ENCODE results near the gene IFIH1. TPM values are rescaled to one million over a fixed set of nuclear protein-coding genes. Genes with fewer than 3 reads are reported as not detected.

The IFIH1 gene
- 1 to 10 TPM; 5.3 to 7.2 TPM for polyA plus RNA-seq

DNA sequence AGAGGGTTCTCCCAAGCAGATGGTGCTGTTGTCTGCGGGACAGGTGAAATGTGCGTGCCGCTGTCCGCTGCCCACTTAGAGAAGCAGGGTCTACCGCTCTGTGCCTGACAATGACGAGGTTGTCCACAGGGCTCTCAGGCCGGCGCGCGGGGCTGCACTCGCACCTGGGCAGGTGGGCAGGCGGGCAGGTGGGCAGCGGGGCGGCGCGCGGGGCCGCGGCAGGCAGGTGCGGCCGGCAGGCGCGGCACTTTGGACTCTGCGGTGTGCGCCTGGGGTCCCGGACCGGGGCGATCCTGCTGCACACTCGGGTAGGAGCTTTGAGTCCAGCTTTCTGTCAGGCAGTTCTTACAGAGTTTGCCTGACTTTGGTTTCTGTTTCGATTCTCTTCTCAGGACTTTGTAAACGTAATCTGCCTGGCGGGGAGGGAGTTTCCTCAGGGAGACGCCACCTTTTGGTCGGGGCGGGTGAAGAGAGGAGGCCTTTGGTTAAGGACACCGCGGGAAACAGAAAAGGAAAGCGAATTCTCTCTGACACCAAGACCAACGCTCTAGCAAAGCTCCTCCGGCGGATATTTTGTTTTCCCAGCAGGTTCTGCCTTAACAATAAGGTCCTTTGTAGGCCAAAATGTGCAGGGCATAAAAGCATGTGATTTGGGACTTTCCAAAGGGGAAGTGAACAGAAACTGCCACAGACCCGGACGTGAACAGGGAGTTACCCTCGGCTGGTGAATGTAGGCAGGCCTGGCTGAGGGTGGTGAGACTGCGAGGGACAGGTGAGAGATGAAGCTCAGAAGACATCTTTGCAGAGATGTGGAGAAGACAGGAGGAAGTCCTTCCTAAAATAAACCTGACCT lies at the start of gene IFIH1:
TSS of gene IFIH1 (minus strand) at position 357 of the 853 bp plus-strand sequence. CDS start 377 bp downstream, outside the sequence.
- no peaks in the 10 kb centered on the region for H3K4me1 ChIP-seq (ENCODE audit: control insufficient read depth in 2 of 2, insufficient read depth in 2 of 2, low read length in 1 of 2)
- no peaks in the 10 kb centered on the region for H3K9me3 ChIP-seq (ENCODE audit: control insufficient read depth in 2 of 2, insufficient read depth in 1 of 2, low read depth in 1 of 2, low read length in 1 of 2)
- no peaks in the 10 kb centered on the region for H3K36me3 ChIP-seq (ENCODE audit: control insufficient read depth in 2 of 2, insufficient read depth in 2 of 2, low read length in 1 of 2)
- no peaks in the 10 kb centered on the region for H3K27me3 ChIP-seq (ENCODE audit: control insufficient read depth in 1 of 2, insufficient read depth in 2 of 2, low read length in 2 of 2)
- H3K4me3 ChIP-seq (ENCODE audit: low read depth in 1 of 2, low read length in 2 of 2), result peak within 1 kb of the TSS; percentile 85 to 90
- 1% methylated on average over 39 to 45 of the region's 45 CpGs for WGBS, 2 donors
- peak within 1 kb of the TSS; percentile 91 to 95 for H3K27ac ChIP-seq (ENCODE audit: low read depth in 2 of 2, low read length in 1 of 2)

DNA sequence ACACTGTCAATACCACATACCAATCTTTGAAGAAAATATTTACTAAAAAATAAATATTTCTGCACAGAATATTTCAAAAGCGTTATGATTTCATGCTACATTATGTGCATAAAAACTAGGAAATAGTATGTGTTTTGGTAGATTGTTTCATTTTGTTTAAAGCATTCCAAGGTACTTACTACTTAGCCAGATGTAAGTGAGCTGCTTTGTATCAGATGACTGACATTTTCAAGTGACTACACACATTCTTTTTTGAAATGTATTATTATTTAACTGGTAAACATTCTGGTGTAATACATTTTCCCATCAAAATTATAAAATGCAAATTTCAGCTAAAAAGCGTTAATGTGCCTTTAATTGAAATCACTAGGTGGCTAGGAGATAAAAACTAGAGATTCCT lies 46.9 kb upstream of the IFIH1 start:
- Histone ChIP-seq H3K9me3 (ENCODE audit: control insufficient read depth in 2 of 2, insufficient read depth in 1 of 2, low read depth in 1 of 2, low read length in 1 of 2) (no peaks in the 10 kb centered on the region), H3K36me3 (ENCODE audit: control insufficient read depth in 2 of 2, insufficient read depth in 2 of 2, low read length in 1 of 2) (no peaks in the 10 kb centered on the region), H3K4me1 (ENCODE audit: control insufficient read depth in 2 of 2, insufficient read depth in 2 of 2, low read length in 1 of 2) (no peaks in the 10 kb centered on the region), H3K27ac (ENCODE audit: low read depth in 2 of 2, low read length in 1 of 2) (no peak overlapping the region), H3K27me3 (ENCODE audit: control insufficient read depth in 1 of 2, insufficient read depth in 2 of 2, low read length in 2 of 2) (no peaks in the 10 kb centered on the region), H3K4me3 (ENCODE audit: low read depth in 1 of 2, low read length in 2 of 2) (no peak overlapping the region)
- 82 to 83% methylated on average over 2 of the region's 2 CpGs for WGBS, 2 donors

DNA sequence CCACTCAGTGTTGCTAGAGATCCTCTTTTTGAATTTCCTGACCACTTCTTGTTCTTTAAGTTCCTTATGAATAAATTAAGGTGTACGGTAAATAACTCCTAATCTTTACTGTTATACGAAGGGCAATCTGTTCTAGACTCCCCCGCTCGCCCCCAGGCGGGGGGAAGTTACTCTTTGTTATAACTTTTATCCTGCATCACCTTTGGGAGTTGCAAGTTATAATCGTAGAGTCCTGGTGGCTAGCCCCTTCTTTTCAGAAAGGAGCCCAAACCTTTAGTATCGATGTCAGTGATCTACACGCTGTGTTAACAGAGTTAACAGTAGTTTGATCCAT lies 26.1 kb upstream of the IFIH1 start:
- Histone ChIP-seq H3K36me3 (ENCODE audit: control insufficient read depth in 2 of 2, insufficient read depth in 2 of 2, low read length in 1 of 2) (no peaks in the 10 kb centered on the region), H3K9me3 (ENCODE audit: control insufficient read depth in 2 of 2, insufficient read depth in 1 of 2, low read depth in 1 of 2, low read length in 1 of 2) (no peaks in the 10 kb centered on the region), H3K4me3 (ENCODE audit: low read depth in 1 of 2, low read length in 2 of 2) (peak overlapping the region; percentile 78 to 93), H3K27me3 (ENCODE audit: control insufficient read depth in 1 of 2, insufficient read depth in 2 of 2, low read length in 2 of 2) (no peaks in the 10 kb centered on the region), H3K27ac (ENCODE audit: low read depth in 2 of 2, low read length in 1 of 2) (peak overlapping the region; percentile 89 to 95), H3K4me1 (ENCODE audit: control insufficient read depth in 2 of 2, insufficient read depth in 2 of 2, low read length in 1 of 2) (no peaks in the 10 kb centered on the region)
- WGBS, 2 donors, result 5 to 7% methylated on average over 8 of the region's 8 CpGs

DNA sequence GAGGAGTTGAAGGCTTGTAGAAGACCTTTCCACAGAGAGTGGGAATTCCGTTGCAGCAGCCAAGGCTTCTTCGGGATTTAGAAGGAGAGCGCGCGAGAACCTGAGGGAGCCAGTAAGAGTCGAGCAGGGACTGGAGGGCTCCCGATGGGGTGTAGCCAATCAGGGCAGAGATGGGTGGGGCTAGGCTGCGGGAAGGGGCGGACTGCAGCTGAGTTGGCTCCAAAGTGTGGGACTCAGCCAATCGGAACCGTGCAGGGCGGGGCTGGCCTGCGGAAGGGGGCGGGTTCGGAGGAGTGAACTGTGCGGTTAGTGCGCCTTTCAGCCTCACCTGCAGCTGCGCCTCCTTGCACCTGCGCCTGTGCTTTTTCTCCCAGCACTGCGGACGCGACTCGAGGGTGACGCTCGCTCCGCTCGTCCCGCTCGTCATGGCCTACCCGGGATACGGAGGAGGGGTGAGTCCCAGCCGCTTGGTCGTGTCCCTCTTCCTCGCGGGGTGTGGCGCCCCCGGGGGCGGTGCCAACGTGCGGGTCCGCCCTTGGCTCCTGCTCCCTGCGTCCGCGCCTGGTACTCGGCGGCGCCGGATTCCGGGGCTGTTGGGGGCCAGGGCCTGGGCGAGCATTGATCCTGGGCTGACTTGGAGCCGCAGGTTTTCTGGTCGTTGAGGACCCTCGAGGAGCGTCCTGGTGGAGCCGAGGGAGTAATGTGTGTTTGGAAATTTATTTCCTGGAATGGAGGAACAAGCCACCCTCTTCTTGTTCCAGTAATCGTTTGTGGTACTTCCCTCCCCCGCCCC lies 25.5 kb upstream of the IFIH1 start, which contains the start of gene GCA:
TSS of gene GCA (plus strand) at position 309 of the 793 bp plus-strand sequence. CDS start at position 426, 117 bp downstream.
- Histone ChIP-seq H3K27me3 (ENCODE audit: control insufficient read depth in 1 of 2, insufficient read depth in 2 of 2, low read length in 2 of 2) (no peaks in the 10 kb centered on the region), H3K9me3 (ENCODE audit: control insufficient read depth in 2 of 2, insufficient read depth in 1 of 2, low read depth in 1 of 2, low read length in 1 of 2) (no peaks in the 10 kb centered on the region)
- WGBS, 2 donors, result 1 to 2% methylated on average over 57 of the region's 57 CpGs

DNA sequence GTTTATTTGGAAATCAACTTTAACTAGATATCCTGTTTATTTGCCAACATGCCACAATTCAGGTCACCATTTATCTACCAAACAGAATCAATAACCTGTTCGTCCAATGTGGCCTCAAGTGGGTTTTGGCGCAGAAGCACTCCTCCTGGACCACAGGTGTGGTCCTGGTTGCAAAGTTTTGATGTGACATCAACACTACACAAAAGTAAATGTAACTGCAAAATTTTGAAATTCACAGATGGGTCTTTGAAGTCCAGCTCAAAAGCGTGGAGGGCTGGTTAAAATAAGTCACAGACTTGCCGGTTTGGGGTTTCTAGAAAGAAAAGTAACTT lies 25.0 kb upstream of the IFIH1 start:
- Histone ChIP-seq H3K27ac (ENCODE audit: low read depth in 2 of 2, low read length in 1 of 2) (no peak overlapping the region), H3K27me3 (ENCODE audit: control insufficient read depth in 1 of 2, insufficient read depth in 2 of 2, low read length in 2 of 2) (no peaks in the 10 kb centered on the region), H3K4me3 (ENCODE audit: low read depth in 1 of 2, low read length in 2 of 2) (peak overlapping the region; percentile 78 to 93), H3K36me3 (ENCODE audit: control insufficient read depth in 2 of 2, insufficient read depth in 2 of 2, low read length in 1 of 2) (no peaks in the 10 kb centered on the region), H3K4me1 (ENCODE audit: control insufficient read depth in 2 of 2, insufficient read depth in 2 of 2, low read length in 1 of 2) (no peaks in the 10 kb centered on the region), H3K9me3 (ENCODE audit: control insufficient read depth in 2 of 2, insufficient read depth in 1 of 2, low read depth in 1 of 2, low read length in 1 of 2) (no peaks in the 10 kb centered on the region)
- 47 to 53% methylated on average over 4 of the region's 4 CpGs for WGBS, 2 donors

More for the DNA sequence above, 25.5 kb upstream of the IFIH1 start, which contains the start of gene GCA:
- Histone ChIP-seq H3K36me3 (ENCODE audit: control insufficient read depth in 2 of 2, insufficient read depth in 2 of 2, low read length in 1 of 2) (no peaks in the 10 kb centered on the region), H3K4me3 (ENCODE audit: low read depth in 1 of 2, low read length in 2 of 2) (peak within 1 kb of the TSS; percentile 78 to 93), H3K4me1 (ENCODE audit: control insufficient read depth in 2 of 2, insufficient read depth in 2 of 2, low read length in 1 of 2) (no peaks in the 10 kb centered on the region), H3K27ac (ENCODE audit: low read depth in 2 of 2, low read length in 1 of 2) (peak within 1 kb of the TSS; percentile 89 to 95)

DNA sequence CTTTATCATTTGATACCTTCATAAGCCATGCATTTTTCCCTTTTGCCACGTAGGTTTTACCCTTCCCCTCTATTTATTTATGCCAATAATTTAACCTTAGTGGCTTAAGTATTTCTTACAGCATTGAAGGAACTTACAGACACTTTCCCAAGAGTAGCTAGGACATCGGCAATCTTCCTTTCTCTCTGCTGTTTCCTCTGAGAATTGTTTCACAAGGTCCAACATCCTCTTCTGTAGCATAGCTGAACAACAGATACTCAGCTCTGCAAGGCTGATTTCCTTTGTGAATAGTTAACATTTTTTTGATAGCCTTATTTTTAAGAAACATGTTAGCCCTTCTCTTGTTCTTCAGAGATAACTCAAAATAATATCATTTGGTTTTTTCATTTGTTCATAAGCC lies 24.4 kb upstream of the IFIH1 start:
- 77 to 86% methylated on average over 2 of the region's 2 CpGs for WGBS, 2 donors
- Histone ChIP-seq H3K4me1 (ENCODE audit: control insufficient read depth in 2 of 2, insufficient read depth in 2 of 2, low read length in 1 of 2) (no peaks in the 10 kb centered on the region), H3K9me3 (ENCODE audit: control insufficient read depth in 2 of 2, insufficient read depth in 1 of 2, low read depth in 1 of 2, low read length in 1 of 2) (no peaks in the 10 kb centered on the region), H3K36me3 (ENCODE audit: control insufficient read depth in 2 of 2, insufficient read depth in 2 of 2, low read length in 1 of 2) (no peaks in the 10 kb centered on the region), H3K27ac (ENCODE audit: low read depth in 2 of 2, low read length in 1 of 2) (no peak overlapping the region), H3K27me3 (ENCODE audit: control insufficient read depth in 1 of 2, insufficient read depth in 2 of 2, low read length in 2 of 2) (no peaks in the 10 kb centered on the region), H3K4me3 (ENCODE audit: low read depth in 1 of 2, low read length in 2 of 2) (no peak overlapping the region)

DNA sequence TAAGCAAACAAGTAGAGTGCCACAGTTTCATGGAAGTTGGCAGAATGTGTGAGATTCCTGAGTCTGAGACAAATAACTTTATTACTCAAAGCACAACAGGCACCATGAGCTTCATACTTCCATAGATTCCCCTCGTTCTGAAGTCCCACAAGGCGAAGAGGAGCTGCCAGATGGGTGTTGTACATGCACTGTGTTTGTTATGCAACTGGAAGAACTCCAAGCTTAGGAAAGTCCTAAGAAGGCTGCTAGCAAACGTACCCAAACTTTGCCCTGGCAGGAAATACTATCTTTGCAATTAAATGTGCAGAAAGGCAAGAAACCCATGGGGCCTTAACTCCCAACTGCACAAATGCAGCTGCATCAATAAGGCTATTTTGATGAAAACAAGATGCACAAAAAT lies 23.8 kb upstream of the IFIH1 start:
- Histone ChIP-seq H3K9me3 (ENCODE audit: control insufficient read depth in 2 of 2, insufficient read depth in 1 of 2, low read depth in 1 of 2, low read length in 1 of 2) (no peaks in the 10 kb centered on the region), H3K27ac (ENCODE audit: low read depth in 2 of 2, low read length in 1 of 2) (no peak overlapping the region), H3K4me3 (ENCODE audit: low read depth in 1 of 2, low read length in 2 of 2) (no peak overlapping the region), H3K4me1 (ENCODE audit: control insufficient read depth in 2 of 2, insufficient read depth in 2 of 2, low read length in 1 of 2) (no peaks in the 10 kb centered on the region), H3K27me3 (ENCODE audit: control insufficient read depth in 1 of 2, insufficient read depth in 2 of 2, low read length in 2 of 2) (no peaks in the 10 kb centered on the region), H3K36me3 (ENCODE audit: control insufficient read depth in 2 of 2, insufficient read depth in 2 of 2, low read length in 1 of 2) (no peaks in the 10 kb centered on the region)
- WGBS, 2 donors, result 43 to 61% methylated on average over 3 of the region's 3 CpGs

DNA sequence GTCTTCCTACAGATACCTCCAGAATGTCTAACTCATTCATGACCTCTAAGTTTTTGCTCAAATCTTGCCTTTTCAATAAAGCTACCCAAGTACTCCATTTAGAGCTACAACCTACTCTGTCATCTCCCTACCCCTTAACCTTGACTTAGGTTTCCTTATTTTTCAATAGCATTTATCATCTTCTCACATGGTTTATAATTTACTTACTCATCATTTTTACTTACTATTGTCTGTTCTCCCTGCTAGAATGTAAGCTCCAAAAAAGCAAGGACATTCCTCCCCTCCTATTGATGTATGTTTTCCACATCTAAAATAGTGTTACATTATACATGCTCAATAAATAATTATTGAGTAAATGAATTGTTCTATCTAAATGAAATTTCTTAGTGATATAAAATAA lies 22.3 kb upstream of the IFIH1 start:
- H3K27me3 ChIP-seq (ENCODE audit: control insufficient read depth in 1 of 2, insufficient read depth in 2 of 2, low read length in 2 of 2), result no peaks in the 10 kb centered on the region

DNA sequence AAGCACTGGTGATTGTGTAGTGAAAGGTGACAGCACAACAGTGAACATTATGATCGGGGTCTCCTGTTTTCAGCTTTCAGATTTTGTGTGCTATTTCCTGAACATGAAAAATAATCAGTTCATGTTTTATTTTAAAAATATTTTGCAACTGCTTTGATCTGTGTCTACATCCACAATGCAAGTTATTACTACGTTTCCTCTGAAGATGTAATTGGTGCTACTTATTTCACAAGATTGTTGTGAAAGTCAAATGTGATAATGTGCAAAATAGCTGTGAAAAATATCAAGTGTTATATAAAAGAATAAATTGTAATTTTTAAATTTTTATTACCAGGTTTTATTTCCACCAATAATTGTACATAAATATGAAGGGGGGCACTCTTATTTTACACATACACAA lies 19.4 kb upstream of the IFIH1 start:
- Histone ChIP-seq H3K9me3 (ENCODE audit: control insufficient read depth in 2 of 2, insufficient read depth in 1 of 2, low read depth in 1 of 2, low read length in 1 of 2) (no peaks in the 10 kb centered on the region), H3K4me1 (ENCODE audit: control insufficient read depth in 2 of 2, insufficient read depth in 2 of 2, low read length in 1 of 2) (no peaks in the 10 kb centered on the region), H3K36me3 (ENCODE audit: control insufficient read depth in 2 of 2, insufficient read depth in 2 of 2, low read length in 1 of 2) (no peaks in the 10 kb centered on the region), H3K27ac (ENCODE audit: low read depth in 2 of 2, low read length in 1 of 2) (no peak overlapping the region), H3K27me3 (ENCODE audit: control insufficient read depth in 1 of 2, insufficient read depth in 2 of 2, low read length in 2 of 2) (no peaks in the 10 kb centered on the region), H3K4me3 (ENCODE audit: low read depth in 1 of 2, low read length in 2 of 2) (no peak overlapping the region)
- WGBS, 2 donors, result 87 to 92% methylated on average over 2 of the region's 2 CpGs

More for the DNA sequence above, 22.3 kb upstream of the IFIH1 start:
- Histone ChIP-seq H3K4me1 (ENCODE audit: control insufficient read depth in 2 of 2, insufficient read depth in 2 of 2, low read length in 1 of 2) (no peaks in the 10 kb centered on the region), H3K9me3 (ENCODE audit: control insufficient read depth in 2 of 2, insufficient read depth in 1 of 2, low read depth in 1 of 2, low read length in 1 of 2) (no peaks in the 10 kb centered on the region), H3K4me3 (ENCODE audit: low read depth in 1 of 2, low read length in 2 of 2) (no peak overlapping the region), H3K36me3 (ENCODE audit: control insufficient read depth in 2 of 2, insufficient read depth in 2 of 2, low read length in 1 of 2) (no peaks in the 10 kb centered on the region), H3K27ac (ENCODE audit: low read depth in 2 of 2, low read length in 1 of 2) (no peak overlapping the region)

Data from esophagus (tissue), 2 donors.